ENCODE measurements around the gene PRKG2. TPM values are rescaled to one million over a fixed set of nuclear protein-coding genes. Genes with fewer than 3 reads are reported as not detected.

The PRKG2 gene
- total RNA-seq, 1 experiment from 2014 or later = 1.9 TPM

GRCh38 chr4:81116566-81116965, 98.5 kb downstream of the PRKG2 start:
- Mint-ChIP-seq H3K27ac (no peak overlapping the region; a peak in 1 of 7 replicates), H3K4me1 (peaks cover 5% of the 10 kb centered on the region in 2 experiments; a peak in 2 of 4 replicates), H3K4me3 (no peak overlapping the region), H3K36me3 (ENCODE audit: insufficient read depth in 1 of 3, low read depth in 3 of 3) (no peaks in the 10 kb centered on the region; a peak in 1 of 7 replicates), H3K9me3 (no peaks in the 10 kb centered on the region), H3K27me3 (ENCODE audit: low read depth) (no peaks in the 10 kb centered on the region)
- H3T11ph ChIP-seq (ENCODE audit: low read length) = no peak overlapping the region
- H3K14ac ChIP-seq (ENCODE audit: insufficient read depth, low read length) = no peak overlapping the region
- no peak overlapping the region for H2BK12ac ChIP-seq (ENCODE audit: insufficient read length, low read depth, low read length)
- H3K79me1 ChIP-seq (ENCODE audit: insufficient read depth, low read depth, low read length, poor library complexity, severe bottlenecking) = no peaks in the 10 kb centered on the region
- no peak overlapping the region for H3K56ac ChIP-seq (ENCODE audit: insufficient read length, low read depth, low read length)
- no peak overlapping the region for H3K4ac ChIP-seq (ENCODE audit: low read depth, low read length)
- DNase-seq = no peak
- H3K79me2 ChIP-seq (ENCODE audit: insufficient read depth, low read length) = no peaks in the 10 kb centered on the region
- H4K8ac ChIP-seq (replicated peaks; ENCODE audit: insufficient read length, low read depth, low read length) = no peak overlapping the region
- no peak overlapping the region for H2BK120ac ChIP-seq (ENCODE audit: low read depth, low read length, poor library complexity, severe bottlenecking)
- no peak for TF ChIP-seq CTCF (conservative IDR thresholded peaks at IDR 0.05)
- no CpG with 5 or more reads among the region's 1 CpG for WGBS (ENCODE audit: extremely low coverage, insufficient read length, low lambda C conversion rate)
- H4K20me1 ChIP-seq (ENCODE audit: control insufficient read depth, insufficient read depth, insufficient read length) = no peaks in the 10 kb centered on the region
- no peak overlapping the region for H3K18ac ChIP-seq (ENCODE audit: insufficient read length, low read depth, low read length)
- H2BK15ac ChIP-seq (ENCODE audit: low read depth, low read length) = no peak overlapping the region
- H3K9me3 ChIP-seq (ENCODE audit: control insufficient read depth, low read depth, low read length) = no peaks in the 10 kb centered on the region
- no peaks in the 10 kb centered on the region for H3K4me1 ChIP-seq (ENCODE audit: insufficient read depth, low read length)
- no peak overlapping the region for H2BK20ac ChIP-seq (ENCODE audit: low read depth, low read length, poor library complexity, severe bottlenecking)
- no peak overlapping the region for H3K23ac ChIP-seq (ENCODE audit: insufficient read length, low read depth, low read length)
- no peak overlapping the region for H3K4me2 ChIP-seq (ENCODE audit: insufficient read depth, insufficient read length, low read length)
- H4K5ac ChIP-seq (ENCODE audit: insufficient read length, low read depth, low read length) = no peak overlapping the region
- no peaks in the 10 kb centered on the region for H3K23me2 ChIP-seq (ENCODE audit: insufficient read length, low read depth, low read length, poor library complexity, severe bottlenecking)
- no peak overlapping the region for H4K91ac ChIP-seq (ENCODE audit: insufficient read length, low read depth, low read length)
- H2AFZ ChIP-seq (ENCODE audit: low read length) = no peak overlapping the region
- no peak overlapping the region for H2BK5ac ChIP-seq (ENCODE audit: insufficient read length, low read length)
- H3K27me3 ChIP-seq (ENCODE audit: insufficient read depth, low read length) = no peaks in the 10 kb centered on the region
- no peak overlapping the region for H3K27ac ChIP-seq (ENCODE audit: insufficient read length, low read depth, low read length)
- no peak overlapping the region for H3K9ac ChIP-seq (ENCODE audit: extremely low read depth, insufficient read length, low read length)
- H2AK5ac ChIP-seq (ENCODE audit: insufficient read length, low read length) = no peak overlapping the region

Data from H9 (cell line).